Endothelial cell of hepatic sinusoid (primary cell): ENCODE data around the gene ZNF316.

Source experiments
- in situ Hi-C: cut with HindIII; loops from 2 replicates; pipeline ENCODE4 v1.10.0; 2017; ENCODE audit warnings: low sequenced_read_pairs

The ZNF316 gene

GRCh38 chr7:6644728-6645127 lies 7.6 kb downstream of the ZNF316 start:
- in situ Hi-C loops, result no loop called here

- in situ Hi-C loops, result no loop called here
Observed at GRCh38 chr7:6646465-6646864, 9.3 kb downstream of the ZNF316 start.

DNA sequence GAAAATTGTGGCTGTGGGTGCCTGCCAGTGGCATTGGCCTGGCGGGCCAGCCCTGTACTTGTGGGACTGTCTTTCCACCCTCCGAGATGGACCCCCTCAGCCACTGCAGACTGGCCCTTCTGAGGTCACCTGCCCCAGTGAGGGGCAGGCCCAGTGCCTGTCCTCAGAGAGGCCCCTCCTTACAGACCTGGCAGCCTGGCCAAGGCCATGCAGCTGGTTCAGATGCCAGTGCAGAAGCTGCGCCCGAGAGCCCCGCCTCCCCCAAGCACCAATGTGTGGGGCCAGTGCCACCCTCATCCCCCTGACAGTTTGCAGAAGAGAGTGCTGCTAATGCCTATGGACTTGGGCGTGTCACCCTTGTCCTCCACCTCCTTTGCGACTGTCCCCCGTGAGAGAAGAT lies 10.0 kb downstream of the ZNF316 start:
- in situ Hi-C loops, result no loop called here

GRCh38 chr7:6647541-6647940 lies 10.4 kb downstream of the ZNF316 start:
- in situ Hi-C loops, result no loop called here

DNA sequence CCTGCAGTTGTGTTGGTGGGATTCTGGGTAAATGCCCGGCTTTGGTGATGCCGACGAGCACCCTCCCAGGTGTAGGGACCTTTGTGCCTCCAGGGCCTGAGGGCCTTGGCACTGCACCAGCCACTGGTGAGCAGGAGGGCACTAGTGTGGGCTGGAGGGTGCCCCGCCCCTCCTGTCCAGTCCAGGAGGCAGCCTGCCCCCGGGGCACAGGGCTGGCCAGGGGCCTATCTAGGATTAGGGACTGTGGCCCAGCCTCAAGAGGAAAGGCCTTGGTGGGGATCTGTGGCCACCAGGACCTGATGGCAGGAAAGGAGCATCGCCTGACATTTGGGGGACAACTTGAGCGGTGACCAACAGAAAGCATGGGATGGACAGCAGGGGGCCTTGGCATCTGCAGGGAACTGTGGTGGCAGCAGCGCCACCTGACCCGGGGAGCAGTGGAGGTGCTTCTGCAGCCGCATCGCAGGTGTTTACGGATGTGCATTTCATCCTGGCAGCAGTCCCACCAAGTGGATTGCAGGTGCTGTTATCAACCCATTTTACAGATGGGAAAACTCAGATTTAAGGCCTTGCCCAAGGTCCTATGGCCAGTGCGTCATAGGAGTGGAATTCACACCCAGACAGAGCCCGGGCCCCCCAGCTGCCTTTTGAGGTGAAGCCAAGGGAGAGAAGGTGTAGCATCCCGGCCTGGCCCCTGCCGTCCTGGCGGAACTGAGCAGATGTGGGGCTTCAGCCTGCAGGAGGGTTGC lies 11.1 kb downstream of the ZNF316 start:
- in situ Hi-C loops, result no loop called here

GRCh38 chr7:6648815-6649104 lies 11.6 kb downstream of the ZNF316 start:
- in situ Hi-C loops, result no loop called here

GRCh38 chr7:6649241-6649961 lies 12.3 kb downstream of the ZNF316 start:
- in situ Hi-C loops, result no loop called here

GRCh38 chr7:6650086-6650485 lies 13.0 kb downstream of the ZNF316 start:
- in situ Hi-C loops, result no loop called here

GRCh38 chr7:6650521-6651011 lies 13.4 kb downstream of the ZNF316 start:
- in situ Hi-C loops, result no loop called here

DNA sequence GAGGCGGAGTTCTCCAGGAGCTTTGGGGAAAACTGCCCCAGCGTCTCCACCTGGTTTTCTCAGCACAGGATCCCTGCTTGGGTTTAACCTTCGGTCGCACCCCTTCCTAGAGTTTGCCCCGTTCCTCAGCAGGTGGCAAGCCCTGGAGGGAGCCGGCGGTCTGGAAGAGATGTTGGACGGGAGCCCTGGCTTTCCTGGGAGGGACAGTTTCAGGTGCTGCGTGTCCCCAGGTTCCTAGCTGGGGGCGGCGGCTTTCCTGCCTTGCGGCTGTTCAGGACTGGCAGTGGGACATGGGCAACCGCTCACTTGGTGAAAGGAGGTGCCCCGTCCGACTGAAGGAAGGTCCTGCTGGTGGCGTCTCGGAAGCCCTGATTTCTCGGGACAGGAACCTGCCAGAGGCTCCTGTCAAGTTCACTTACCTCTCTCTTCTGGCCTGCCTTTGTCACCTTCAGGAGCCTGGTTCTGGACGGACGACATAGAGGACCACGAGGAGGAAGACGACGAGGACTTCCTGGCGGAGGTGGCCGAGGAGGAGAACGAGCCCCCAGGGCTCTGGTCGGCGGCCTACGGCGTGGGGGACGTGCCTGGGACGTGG lies 14.8 kb downstream of the ZNF316 start:
- in situ Hi-C loops, result no loop called here

DNA sequence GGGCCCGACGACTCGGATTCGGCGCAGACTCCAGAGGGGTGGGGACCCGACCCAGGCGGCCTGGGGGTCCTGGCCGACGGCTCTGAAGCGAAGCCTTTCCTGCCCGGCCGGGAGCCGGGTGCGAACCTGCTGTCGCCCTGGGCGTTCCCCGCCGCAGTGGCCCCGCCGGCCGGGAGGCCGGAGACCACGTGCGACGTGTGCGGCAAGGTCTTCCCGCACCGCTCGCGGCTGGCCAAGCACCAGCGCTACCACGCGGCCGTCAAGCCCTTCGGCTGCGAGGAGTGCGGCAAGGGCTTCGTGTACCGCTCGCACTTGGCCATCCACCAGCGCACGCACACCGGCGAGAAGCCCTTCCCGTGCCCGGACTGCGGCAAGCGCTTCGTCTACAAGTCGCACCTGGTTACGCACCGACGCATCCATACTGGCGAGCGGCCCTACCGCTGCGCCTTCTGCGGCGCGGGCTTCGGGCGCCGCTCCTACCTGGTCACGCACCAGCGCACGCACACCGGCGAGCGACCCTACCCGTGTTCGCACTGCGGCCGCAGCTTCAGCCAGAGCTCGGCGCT lies 15.4 kb downstream of the ZNF316 start:
- in situ Hi-C loops, result no loop called here

GRCh38 chr7:6653071-6654003 lies 16.2 kb downstream of the ZNF316 start:
- in situ Hi-C loops, result no loop called here

DNA sequence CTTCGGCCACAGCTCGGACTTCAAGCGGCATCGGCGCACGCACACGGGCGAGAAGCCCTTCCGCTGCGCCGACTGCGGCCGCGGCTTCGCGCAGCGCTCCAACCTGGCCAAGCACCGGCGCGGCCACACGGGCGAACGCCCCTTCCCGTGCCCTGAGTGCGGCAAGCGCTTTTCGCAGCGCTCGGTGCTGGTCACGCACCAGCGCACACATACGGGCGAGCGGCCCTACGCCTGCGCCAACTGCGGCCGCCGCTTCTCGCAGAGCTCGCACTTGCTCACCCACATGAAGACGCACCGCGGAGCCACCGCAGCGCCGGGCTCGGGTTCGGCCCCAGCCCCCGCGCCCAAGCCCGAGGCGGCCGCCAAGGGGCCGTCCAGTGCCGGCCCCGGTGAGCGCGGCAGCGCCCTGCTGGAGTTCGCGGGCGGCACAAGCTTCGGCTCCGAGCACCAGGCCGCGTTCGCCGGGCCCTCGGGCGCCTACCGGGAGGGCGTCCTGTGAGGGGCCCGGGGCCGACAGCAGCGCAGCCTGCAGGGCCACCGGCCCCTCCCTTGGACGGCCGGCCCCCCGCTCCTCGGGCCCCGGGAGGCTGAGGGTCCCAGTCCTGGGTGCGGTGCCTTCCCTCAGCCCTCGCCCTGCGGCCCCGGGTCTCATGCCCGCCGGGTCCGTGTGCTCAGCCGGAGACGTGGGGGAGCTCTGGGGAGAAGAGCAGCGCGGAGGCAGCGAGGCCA lies 17.2 kb downstream of the ZNF316 start:
- in situ Hi-C loops, result no loop called here

DNA sequence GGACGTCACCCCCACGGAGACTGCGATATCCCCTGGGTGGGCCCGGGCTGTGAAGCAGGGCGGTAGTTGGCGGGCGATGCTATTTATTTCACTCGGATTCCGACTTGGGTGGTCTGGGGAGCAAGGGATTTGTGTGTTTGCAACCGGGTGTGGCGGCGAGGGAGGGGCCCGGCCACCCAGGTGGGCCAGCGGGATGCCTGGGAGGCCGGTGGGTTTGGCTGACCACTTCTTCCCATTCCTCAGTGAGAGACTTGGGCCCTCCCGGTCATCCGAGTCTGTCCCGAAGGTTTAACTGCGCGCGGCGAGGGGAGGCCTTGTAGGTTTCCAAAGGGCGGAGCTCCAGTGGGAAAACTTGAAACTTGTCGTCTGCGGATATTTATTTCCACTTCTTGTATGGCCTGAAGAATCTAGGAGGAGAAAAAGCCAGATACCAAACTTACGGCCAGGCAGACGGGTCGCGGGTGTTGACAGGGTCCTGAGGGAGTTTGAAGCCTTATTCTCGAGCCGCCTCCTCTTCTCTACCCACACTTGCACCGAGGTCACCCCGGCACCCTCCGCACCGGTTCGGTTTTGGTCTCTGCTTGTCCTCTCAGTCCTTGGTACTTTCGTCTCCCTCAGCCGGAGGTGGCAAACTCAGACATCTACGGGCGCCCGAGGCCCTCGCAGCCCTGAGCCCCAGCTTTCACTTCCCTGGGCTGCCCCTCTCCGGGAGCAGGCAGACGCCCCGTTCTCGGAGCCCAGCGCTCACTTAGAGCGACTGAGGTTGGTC lies 17.9 kb downstream of the ZNF316 start:
- in situ Hi-C loops, result no loop called here

DNA sequence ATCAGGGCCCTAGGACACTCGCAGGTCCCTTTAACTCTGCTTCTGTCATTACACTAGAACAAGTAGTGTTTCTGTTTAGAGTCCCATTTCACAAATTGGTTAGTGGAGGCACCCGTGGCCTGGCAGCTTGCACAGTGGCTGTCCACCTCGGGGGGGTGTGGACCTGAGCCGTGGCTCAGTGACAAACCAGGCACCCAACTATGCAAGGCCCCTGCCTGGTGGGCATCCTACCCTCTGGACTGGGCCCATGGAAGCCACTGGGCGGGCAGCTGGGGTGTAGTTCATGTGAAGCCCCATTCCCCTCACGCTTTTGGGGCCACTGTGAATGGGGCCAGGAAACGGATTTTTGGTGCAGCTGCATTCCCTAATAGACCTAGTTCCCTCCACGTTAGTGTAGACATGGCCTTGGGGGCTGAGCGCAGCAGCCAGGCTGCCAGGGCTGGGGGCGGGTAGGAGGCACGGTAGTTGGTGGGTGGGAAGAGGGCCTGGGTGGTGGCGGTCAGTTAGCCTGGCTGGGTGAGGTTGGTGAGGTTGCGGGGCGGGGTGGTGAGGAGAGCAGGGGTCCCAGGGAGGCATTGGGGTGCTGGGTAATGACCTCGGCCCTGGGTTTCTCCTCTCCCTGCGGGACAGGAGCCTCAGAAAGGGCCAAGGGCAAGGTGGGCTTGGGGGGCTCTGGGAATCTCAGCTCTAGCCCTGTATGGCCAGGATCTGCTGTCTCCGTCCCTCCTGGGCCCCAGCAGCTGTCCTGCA lies 18.7 kb downstream of the ZNF316 start:
- in situ Hi-C loops, result no loop called here

GRCh38 chr7:6656413-6656812 lies 19.3 kb downstream of the ZNF316 start:
- in situ Hi-C loops, result no loop called here

DNA sequence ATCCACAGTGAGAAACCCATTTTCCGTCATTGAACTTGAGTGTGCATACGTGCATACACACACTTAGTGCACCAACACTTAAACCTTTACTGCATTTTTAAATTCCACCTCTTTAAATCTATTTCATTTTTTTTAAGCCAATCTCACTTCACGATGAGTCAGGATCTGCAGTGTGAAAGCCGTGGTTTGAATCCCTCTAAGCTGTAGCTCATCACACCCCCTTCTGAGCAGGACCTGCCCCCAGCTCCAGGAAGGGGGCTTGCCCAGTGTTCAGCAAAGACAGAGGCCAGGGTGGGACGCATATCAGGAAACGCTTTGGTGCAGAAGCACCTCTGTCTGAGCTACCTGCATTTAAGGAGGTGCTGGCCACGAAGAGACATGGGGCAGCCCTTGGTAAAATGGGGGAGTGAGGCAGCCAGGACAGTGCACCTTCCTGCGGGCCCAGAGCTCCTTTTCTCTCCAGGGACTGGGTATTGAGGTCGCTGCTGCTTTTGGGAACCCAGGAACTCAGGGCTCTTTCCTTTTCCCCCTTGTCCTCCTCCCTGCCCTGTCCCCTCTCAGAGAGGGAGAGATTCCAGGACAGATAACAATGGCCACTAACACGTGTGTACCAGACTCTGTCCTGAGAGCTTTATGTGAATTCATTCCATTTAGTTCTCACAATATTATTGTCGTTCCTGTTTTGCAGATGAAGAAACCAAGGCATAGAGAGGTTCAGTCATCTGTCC lies 21.7 kb downstream of the ZNF316 start:
- in situ Hi-C loops, result no loop called here

- in situ Hi-C loops, result loop anchor here (10.0 kb wide), 1 partner anchor 926 kb away; no protein-coding TSS in a partner anchor
Observed at GRCh38 chr7:6670851-6671250, 33.7 kb downstream of the ZNF316 start.
